HG03095 (cell line): ENCODE measurements around the gene PIEZO1.

Experiments used
- ATAC-seq: cut with Tn5 transposase; IDR thresholded peaks from one replicate; pipeline ENCODE4 v1.9.1; 2021; ENCODE audit warnings: moderate library complexity; ENCODE audit not compliant: unreplicated experiment

The PIEZO1 gene

GRCh38 chr16:88754109-88754911, 30.7 kb downstream of the PIEZO1 start:
- ATAC-seq: no peak

GRCh38 chr16:88753602-88754001, 31.4 kb downstream of the PIEZO1 start:
- ATAC-seq: no peak

GRCh38 chr16:88753191-88753590, 31.8 kb downstream of the PIEZO1 start:
- ATAC-seq: no peak

GRCh38 chr16:88752386-88753002, 32.5 kb downstream of the PIEZO1 start:
- no peak for ATAC-seq

GRCh38 chr16:88750854-88751253, 34.2 kb downstream of the PIEZO1 start:
- no peak for ATAC-seq

GRCh38 chr16:88749358-88749757, 35.7 kb downstream of the PIEZO1 start:
- ATAC-seq: no peak

GRCh38 chr16:88748364-88748763, 36.7 kb downstream of the PIEZO1 start:
- no peak for ATAC-seq

- no peak for ATAC-seq
Observed at GRCh38 chr16:88747588-88748301, 37.3 kb downstream of the PIEZO1 start.

- no peak for ATAC-seq
Observed at GRCh38 chr16:88746506-88746905, 38.5 kb downstream of the PIEZO1 start.

GRCh38 chr16:88744577-88745521, 40.2 kb downstream of the PIEZO1 start:
- no peak for ATAC-seq

GRCh38 chr16:88743693-88744576, 41.1 kb downstream of the PIEZO1 start:
- ATAC-seq: no peak

- ATAC-seq: no peak
Observed at GRCh38 chr16:88742896-88743605, 42.0 kb downstream of the PIEZO1 start.

- ATAC-seq: no peak
Observed at GRCh38 chr16:88741368-88741767, 43.7 kb downstream of the PIEZO1 start.

GRCh38 chr16:88740727-88741055, 44.3 kb downstream of the PIEZO1 start:
- no peak for ATAC-seq

GRCh38 chr16:88739977-88740726, 44.9 kb downstream of the PIEZO1 start:
- no peak for ATAC-seq

- no peak for ATAC-seq
Observed at GRCh38 chr16:88739139-88739976, 45.7 kb downstream of the PIEZO1 start.

GRCh38 chr16:88738151-88739084, 46.6 kb downstream of the PIEZO1 start:
- no peak for ATAC-seq
